OCI-LY1 (cell line): ENCODE measurements around the gene TMEM252.

Source experiments
- H2AFZ ChIP-seq: fragments of 200-600 bp; sonication (generic), shearing (Covaris generic); 2 replicates; pipeline ENCODE4 v1.6.0; 2014; ENCODE audit warnings: antibody characterized with exemption, mild to moderate bottlenecking, low read length
- H3F3A ChIP-seq: fragments of 200-600 bp; sonication (generic), shearing (Covaris generic); 2 replicates; pipeline ENCODE4 v1.6.0; 2014; ENCODE audit warnings: mild to moderate bottlenecking, antibody characterized with exemption, low read length, moderate library complexity; ENCODE audit not compliant: insufficient read depth
- H3K27ac ChIP-seq: fragments of 200-600 bp; sonication (generic); 2 replicates; pipeline ENCODE4 v1.5.1; 2014; ENCODE audit warnings: low read length, mixed run types, mild to moderate bottlenecking, low read depth; ENCODE audit not compliant: poor library complexity, severe bottlenecking
- H3K27me3 ChIP-seq: fragments of 200-600 bp; sonication (generic); 2 replicates; pipeline ENCODE4 v1.6.0; 2014; ENCODE audit warnings: antibody characterized with exemption, mild to moderate bottlenecking, low read length, moderate library complexity; ENCODE audit not compliant: insufficient read depth
- H3K36me3 ChIP-seq: fragments of 200-600 bp; sonication (generic); 2 replicates; pipeline ENCODE4 v1.6.1; 2014; ENCODE audit warnings: mild to moderate bottlenecking, antibody characterized with exemption, low read length, moderate library complexity, mixed read lengths; ENCODE audit not compliant: insufficient read depth
- H3K4me1 ChIP-seq: fragments of 200-600 bp; sonication (generic); 2 replicates; pipeline ENCODE4 v1.5.1; 2014; ENCODE audit warnings: mild to moderate bottlenecking, low read length, moderate library complexity; ENCODE audit not compliant: insufficient read depth, severe bottlenecking
- H3K4me2 ChIP-seq: fragments of 200-600 bp; sonication (generic), shearing (Covaris generic); 2 replicates; pipeline ENCODE4 v1.6.1; 2014; ENCODE audit warnings: low read length
- H3K4me3 ChIP-seq: fragments of 200-600 bp; sonication (generic); 2 replicates; pipeline ENCODE4 v1.5.1; 2014; ENCODE audit warnings: low read length, low read depth, mild to moderate bottlenecking, mixed read lengths; ENCODE audit not compliant: poor library complexity, severe bottlenecking
- H3K79me2 ChIP-seq: fragments of 200-600 bp; shearing (Covaris generic); 2 replicates; pipeline ENCODE4 v1.6.1; 2016; ENCODE audit warnings: mixed run types, low read length, mixed read lengths; ENCODE audit not compliant: insufficient read depth
- H3K9ac ChIP-seq: fragments of 200-600 bp; sonication (generic), shearing (Covaris generic); 2 replicates; pipeline ENCODE4 v1.6.1; 2014; ENCODE audit warnings: mild to moderate bottlenecking, low read length, mixed read lengths
- H3K9me2 ChIP-seq: fragments of 200-600 bp; sonication (generic), shearing (Covaris generic); 2 replicates; pipeline ENCODE4 v1.6.1; 2014; ENCODE audit warnings: low read depth, mild to moderate bottlenecking, low read length, mixed read lengths
- H3K9me3 ChIP-seq: fragments of 200-600 bp; shearing (Covaris generic); 2 replicates; pipeline ENCODE4 v1.6.1; 2014; ENCODE audit warnings: low read length, mixed read lengths
- H4K20me1 ChIP-seq: fragments of 200-600 bp; sonication (generic), shearing (Covaris generic); 2 replicates; pipeline ENCODE4 v1.6.0; 2016; ENCODE audit warnings: mild to moderate bottlenecking, low read length; ENCODE audit not compliant: insufficient read depth
- EZH2 ChIP-seq: fragments of 200-600 bp; sonication (generic), shearing (Covaris generic); IDR thresholded peaks from 2 replicates; pipeline ENCODE4 v1.8.0; 2017; ENCODE audit warnings: borderline replicate concordance, mixed run types, mild to moderate bottlenecking, antibody characterized with exemption, low read length, moderate library complexity, mixed read lengths
- TF ChIP-seq, protein P1 (sequence below): fragments of 200-600 bp; sonication (generic), shearing (Covaris generic); IDR thresholded peaks from 2 replicates; pipeline ENCODE4 v1.5.1; 2017; ENCODE audit warnings: mild to moderate bottlenecking, antibody characterized with exemption, low read length, moderate library complexity, mixed read lengths

The TMEM252 gene

DNA sequence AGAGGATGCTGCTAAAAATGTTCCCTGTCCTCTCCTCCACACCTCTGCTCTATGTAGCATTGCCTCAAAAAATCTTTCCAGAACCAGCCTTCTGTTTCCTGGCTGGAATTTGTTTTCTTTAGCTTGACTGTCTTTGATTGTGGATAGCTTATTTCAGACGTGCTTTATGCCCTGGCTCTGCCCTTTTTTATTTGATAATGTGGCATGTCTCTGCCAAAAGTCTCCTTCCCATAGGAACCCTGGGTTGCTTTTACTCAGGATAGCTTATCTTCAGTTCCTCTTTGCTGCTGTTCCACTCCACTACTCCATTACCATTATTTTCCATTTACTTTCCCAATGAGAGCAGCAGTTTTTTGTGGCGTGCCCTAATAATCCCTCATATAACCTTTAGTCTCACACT is 885 bp upstream of the TMEM252 start:
- Histone ChIP-seq H4K20me1 (no peaks in the 10 kb centered on the region), H3K9me2 (no peaks in the 10 kb centered on the region), H3K4me1 (peaks cover 4% of the 10 kb centered on the region), H3K4me2 (no peak overlapping the region), H3K9ac (no peak overlapping the region), H3K79me2 (no peaks in the 10 kb centered on the region), H3K4me3 (no peak overlapping the region), H3K9me3 (no peaks in the 10 kb centered on the region), H3K36me3 (no peaks in the 10 kb centered on the region), H3K27ac (no peak overlapping the region), H2AFZ (no peak overlapping the region), H3K27me3 (no peaks in the 10 kb centered on the region), H3F3A (no peaks in the 10 kb centered on the region)
- TF ChIP-seq, protein P1, sequence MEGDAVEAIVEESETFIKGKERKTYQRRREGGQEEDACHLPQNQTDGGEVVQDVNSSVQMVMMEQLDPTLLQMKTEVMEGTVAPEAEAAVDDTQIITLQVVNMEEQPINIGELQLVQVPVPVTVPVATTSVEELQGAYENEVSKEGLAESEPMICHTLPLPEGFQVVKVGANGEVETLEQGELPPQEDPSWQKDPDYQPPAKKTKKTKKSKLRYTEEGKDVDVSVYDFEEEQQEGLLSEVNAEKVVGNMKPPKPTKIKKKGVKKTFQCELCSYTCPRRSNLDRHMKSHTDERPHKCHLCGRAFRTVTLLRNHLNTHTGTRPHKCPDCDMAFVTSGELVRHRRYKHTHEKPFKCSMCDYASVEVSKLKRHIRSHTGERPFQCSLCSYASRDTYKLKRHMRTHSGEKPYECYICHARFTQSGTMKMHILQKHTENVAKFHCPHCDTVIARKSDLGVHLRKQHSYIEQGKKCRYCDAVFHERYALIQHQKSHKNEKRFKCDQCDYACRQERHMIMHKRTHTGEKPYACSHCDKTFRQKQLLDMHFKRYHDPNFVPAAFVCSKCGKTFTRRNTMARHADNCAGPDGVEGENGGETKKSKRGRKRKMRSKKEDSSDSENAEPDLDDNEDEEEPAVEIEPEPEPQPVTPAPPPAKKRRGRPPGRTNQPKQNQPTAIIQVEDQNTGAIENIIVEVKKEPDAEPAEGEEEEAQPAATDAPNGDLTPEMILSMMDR = no peak
- TF ChIP-seq EZH2 = no peak

DNA sequence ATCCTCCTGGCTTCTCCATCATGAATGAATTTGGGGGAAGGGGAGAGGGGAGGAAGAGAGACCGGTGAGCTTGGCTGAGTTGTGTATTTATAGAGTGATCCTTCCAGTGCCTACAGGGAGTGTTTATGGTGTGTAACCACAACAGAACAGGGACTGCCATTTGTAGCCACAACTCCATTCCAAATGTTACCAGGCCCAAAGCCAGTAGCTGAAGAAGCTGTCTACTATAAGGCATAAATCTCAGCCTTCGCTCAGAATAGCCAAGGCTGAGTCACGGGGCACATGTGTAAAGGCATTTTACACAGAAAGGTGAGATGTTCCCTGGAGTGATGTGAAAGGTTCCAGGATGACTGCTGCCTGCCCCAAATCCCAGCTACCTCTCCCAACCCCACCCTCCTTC is 2.5 kb downstream of the TMEM252 start:
- Histone ChIP-seq H3K27ac (no peak overlapping the region), H4K20me1 (no peaks in the 10 kb centered on the region), H3K4me1 (no peaks in the 10 kb centered on the region), H3F3A (no peaks in the 10 kb centered on the region), H3K9ac (no peak overlapping the region), H3K27me3 (no peaks in the 10 kb centered on the region), H3K79me2 (no peaks in the 10 kb centered on the region), H3K4me3 (no peak overlapping the region), H3K36me3 (no peaks in the 10 kb centered on the region), H2AFZ (no peak overlapping the region), H3K9me2 (no peaks in the 10 kb centered on the region), H3K9me3 (no peaks in the 10 kb centered on the region), H3K4me2 (no peak overlapping the region)
- no peak for TF ChIP-seq EZH2
- TF ChIP-seq, protein P1 = no peak

DNA sequence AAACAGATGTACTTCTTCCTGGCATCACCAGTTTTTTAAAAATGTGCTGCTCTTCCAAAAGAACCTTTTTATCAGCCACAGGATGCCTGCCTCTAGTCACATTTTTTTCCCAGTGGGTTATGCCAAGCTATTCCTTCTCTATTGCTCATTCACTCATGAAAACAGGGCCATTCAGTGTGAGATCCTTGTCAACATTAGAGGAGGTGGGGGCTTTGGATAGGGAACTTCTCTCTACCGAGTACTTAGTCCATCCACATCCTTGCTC is 3.1 kb downstream of the TMEM252 start:
- H3K9me3 ChIP-seq = no peaks in the 10 kb centered on the region
- TF ChIP-seq, protein P1 = no peak
- no peak for TF ChIP-seq EZH2
- no peaks in the 10 kb centered on the region for H3K9me2 ChIP-seq

More for the DNA sequence above, 3.1 kb downstream of the TMEM252 start:
- Histone ChIP-seq H3K4me1 (no peaks in the 10 kb centered on the region), H3K4me3 (no peak overlapping the region), H4K20me1 (no peaks in the 10 kb centered on the region), H3F3A (no peaks in the 10 kb centered on the region), H3K36me3 (no peaks in the 10 kb centered on the region), H3K27ac (no peak overlapping the region), H3K27me3 (no peaks in the 10 kb centered on the region), H3K4me2 (no peak overlapping the region), H3K79me2 (no peaks in the 10 kb centered on the region), H2AFZ (no peak overlapping the region), H3K9ac (no peak overlapping the region)
